ENCODE results near the gene TM7SF3.

Gene TM7SF3

DNA sequence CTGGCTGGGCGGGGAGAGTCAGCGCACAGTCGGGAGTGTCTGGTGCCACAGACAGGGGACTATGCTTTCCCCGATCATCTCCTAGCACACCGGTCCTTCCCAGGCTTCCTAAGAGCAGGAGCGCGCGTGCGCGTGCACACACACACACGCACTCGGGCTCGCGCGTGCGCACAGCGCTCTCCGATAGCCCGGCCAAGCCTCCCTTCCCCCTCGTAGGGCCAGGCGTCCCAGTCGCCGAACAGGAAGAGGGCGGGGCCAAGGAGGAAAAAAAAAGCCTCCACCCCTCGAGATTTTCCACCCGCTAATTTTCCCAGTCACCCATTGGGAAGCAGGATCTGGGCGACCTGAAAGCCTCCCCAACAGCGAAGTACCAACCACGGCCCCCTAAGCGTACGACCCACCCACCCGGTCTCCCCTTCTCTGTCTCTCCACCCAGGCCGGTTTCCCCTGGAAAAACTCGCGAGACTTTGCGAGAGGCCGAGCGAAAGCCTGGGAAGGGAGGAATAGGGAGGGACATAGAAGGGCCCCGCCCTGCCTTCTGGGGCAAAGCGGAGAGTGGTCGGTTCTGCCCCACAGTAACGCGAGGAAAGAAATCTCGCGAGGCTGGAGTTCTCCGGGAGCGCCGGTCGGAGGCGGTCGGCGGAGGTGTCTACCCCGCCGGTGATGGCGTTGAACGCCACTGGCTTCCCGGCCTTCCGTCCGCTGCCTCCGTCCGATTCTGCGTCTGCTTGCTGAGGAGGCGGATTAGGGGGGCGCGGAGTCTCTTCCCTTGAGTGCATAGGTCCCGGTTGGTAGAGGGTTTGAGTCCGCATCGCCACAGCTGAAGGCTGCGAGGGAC is 76.1 kb downstream of the TM7SF3 start, which contains the start of the genes FGFR1OP2 and INTS13:
FGFR1OP2 (plus strand) TSS at position 608 of the 838 bp plus-strand sequence. CDS start 15,689 bp downstream, outside the sequence.
INTS13 (minus strand) TSS at position 119 of the 838 bp plus-strand sequence. CDS start 1,178 bp downstream, outside the sequence.
- peak within 1 kb of the TSS; percentile 91 for H3K4me3 ChIP-seq (ENCODE audit: control insufficient read depth, low read depth, low read length)
- TF ChIP-seq, protein P1, sequence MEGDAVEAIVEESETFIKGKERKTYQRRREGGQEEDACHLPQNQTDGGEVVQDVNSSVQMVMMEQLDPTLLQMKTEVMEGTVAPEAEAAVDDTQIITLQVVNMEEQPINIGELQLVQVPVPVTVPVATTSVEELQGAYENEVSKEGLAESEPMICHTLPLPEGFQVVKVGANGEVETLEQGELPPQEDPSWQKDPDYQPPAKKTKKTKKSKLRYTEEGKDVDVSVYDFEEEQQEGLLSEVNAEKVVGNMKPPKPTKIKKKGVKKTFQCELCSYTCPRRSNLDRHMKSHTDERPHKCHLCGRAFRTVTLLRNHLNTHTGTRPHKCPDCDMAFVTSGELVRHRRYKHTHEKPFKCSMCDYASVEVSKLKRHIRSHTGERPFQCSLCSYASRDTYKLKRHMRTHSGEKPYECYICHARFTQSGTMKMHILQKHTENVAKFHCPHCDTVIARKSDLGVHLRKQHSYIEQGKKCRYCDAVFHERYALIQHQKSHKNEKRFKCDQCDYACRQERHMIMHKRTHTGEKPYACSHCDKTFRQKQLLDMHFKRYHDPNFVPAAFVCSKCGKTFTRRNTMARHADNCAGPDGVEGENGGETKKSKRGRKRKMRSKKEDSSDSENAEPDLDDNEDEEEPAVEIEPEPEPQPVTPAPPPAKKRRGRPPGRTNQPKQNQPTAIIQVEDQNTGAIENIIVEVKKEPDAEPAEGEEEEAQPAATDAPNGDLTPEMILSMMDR (IDR thresholded peaks at IDR 0.05; ENCODE audit: control insufficient read depth, insufficient read depth, low read depth, low read length, missing control alignments) = no peak
- peak; percentile 95 for DNase-seq (ENCODE audit: low read depth)

DNA sequence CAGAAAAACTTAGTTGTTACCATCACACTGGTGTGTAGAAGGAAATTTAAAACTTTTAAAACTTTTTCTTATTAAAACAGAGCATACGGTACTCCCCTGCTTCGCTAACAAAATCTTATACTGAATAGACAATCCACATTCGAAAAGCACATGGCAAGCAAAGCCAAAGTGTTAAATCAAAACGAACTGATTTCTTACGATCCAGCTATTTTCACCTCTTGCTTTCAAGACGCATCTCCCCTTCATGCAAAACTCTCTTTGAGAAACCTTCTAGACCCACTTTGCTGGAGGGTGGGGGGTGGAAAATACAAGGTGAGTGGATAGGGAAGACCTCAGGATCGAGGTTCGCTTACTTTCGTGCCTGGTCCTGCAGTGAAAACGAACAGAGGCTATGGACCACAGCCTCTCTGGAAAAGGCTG is 76.7 kb downstream of the TM7SF3 start:
- DNase-seq (ENCODE audit: low read depth) = no peak
- TF ChIP-seq, protein P1 (IDR thresholded peaks at IDR 0.05; ENCODE audit: control insufficient read depth, insufficient read depth, low read depth, low read length, missing control alignments) = no peak
- H3K4me3 ChIP-seq (ENCODE audit: control insufficient read depth, low read depth, low read length) = peak overlapping the region; percentile 91

DNA sequence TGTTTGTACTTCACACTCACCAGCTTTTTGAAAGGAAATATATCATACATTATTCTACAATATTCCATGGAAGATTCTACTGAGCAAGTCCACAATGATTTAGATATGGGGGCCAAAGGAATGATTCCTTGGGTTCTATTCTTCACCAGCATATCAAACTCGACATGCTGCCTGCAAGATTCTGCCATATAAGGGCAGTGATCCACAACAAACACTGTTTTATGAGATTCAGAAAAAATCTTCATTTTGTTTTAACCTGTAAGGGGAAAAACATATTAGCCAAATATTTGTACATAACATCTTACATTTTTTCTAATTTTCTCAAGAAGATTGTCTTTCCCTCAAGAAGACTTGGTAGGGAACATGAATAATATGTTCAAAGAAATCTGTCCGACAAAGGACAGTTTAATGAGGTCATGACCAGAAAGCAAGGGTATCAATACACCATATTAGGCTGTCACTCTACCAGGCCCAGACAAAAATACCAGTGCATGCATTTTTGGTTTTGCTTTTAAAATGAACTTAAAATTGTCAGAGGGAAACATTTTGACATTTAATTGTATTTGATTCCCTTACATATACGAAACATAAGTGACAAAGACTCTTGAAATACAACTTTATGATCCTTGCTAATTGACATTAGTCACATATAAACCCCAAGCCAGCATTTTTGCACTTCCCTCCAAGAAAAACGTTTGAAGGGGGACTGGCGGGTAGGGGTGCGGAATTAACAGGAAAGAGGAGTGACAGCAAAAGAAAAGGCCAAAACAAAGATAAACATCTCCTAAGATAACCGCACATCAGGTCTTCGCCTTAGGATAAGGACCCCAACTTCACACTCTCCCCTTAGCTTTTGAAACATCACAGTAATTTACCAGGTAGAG is 77.4 kb downstream of the TM7SF3 start:
- peak overlapping the region; percentile 91 for H3K4me3 ChIP-seq (ENCODE audit: control insufficient read depth, low read depth, low read length)
- DNase-seq (ENCODE audit: low read depth) = no peak
- TF ChIP-seq, protein P1 (IDR thresholded peaks at IDR 0.05; ENCODE audit: control insufficient read depth, insufficient read depth, low read depth, low read length, missing control alignments) = no peak

DNA sequence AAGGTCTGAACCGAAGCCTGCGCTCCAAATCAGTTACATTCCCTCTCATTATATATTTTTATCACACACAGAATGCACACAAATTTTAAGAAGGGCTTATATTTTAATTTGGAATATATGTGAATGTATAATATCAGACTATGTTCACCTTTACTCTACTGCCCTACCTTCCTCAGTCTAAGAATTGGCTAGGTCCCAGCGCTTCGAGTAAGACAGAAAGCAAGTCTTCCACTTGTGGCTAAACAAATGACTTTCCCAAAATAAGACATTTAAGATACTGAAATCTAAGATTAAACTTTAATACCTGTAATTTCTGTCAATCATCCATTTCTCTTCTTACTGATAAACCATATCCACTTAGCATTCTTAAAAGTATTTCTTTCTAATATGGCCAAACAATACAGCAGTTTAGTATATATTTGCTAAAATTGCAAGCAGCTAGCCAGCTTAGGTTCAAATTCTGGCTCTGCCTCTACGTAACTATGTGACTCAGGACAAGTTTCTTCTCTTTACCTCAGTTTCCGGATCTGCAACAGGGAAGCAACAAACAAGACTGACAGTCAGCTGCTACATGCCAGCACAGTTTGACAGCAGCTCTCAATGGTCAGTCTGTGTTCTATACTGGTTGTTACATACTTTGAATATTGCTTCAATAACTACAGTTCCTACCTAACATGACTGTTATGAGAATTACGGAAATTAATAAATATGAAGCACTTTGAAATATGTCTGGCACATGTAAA is 78.4 kb downstream of the TM7SF3 start:
- DNase-seq (ENCODE audit: low read depth) = no peak
- TF ChIP-seq, protein P1 (IDR thresholded peaks at IDR 0.05; ENCODE audit: control insufficient read depth, insufficient read depth, low read depth, low read length, missing control alignments) = no peak
- no peak overlapping the region for H3K4me3 ChIP-seq (ENCODE audit: control insufficient read depth, low read depth, low read length)

DNA sequence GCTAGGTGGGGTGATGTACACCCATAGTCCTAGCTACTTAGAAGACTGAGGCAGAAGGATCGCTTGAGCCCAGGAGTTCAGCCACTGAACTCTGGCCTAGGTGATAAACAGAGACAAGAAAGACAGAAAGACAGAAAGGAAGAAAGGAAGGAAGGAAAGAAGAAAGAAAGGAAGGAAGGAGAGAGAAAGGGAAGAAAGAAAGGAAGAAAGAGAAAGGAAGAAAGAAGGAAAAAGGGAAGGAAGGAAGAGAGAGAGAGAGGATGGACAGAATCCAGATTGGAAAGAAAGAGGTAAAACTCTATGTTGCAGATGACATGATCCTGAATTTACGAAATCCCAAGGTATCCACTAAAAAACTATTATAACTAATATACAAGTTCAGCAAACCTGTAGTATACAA is 84.6 kb downstream of the TM7SF3 start:
- H3K4me3 ChIP-seq (ENCODE audit: control insufficient read depth, low read depth, low read length) = no peak overlapping the region
- TF ChIP-seq, protein P1 (IDR thresholded peaks at IDR 0.05; ENCODE audit: control insufficient read depth, insufficient read depth, low read depth, low read length, missing control alignments) = no peak
- no peak for DNase-seq (ENCODE audit: low read depth)

DNA sequence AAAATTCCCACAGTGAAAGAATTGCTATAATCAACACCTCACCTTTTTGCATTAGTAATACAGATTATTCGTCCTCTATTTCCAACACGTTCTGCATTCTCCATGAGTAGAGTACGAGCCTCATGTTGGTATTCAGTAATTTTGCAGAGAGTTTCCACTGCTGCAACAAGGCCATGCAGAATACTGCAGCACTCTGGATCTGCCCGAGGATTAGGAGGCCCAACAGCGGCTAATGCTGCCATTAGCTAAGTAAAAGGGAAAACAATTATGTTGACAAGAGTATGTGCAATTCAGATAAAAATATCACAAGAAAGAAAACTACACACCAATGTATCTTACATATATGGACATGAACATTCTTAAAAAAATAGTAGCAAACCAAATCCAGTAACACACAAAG is 85.5 kb downstream of the TM7SF3 start:
- DNase-seq (ENCODE audit: low read depth) = no peak
- TF ChIP-seq, protein P1 (IDR thresholded peaks at IDR 0.05; ENCODE audit: control insufficient read depth, insufficient read depth, low read depth, low read length, missing control alignments) = no peak
- H3K4me3 ChIP-seq (ENCODE audit: control insufficient read depth, low read depth, low read length) = no peak overlapping the region

Measured in AG09309 (cell line).